NCI-H2227 treated with DMSO at 0.1 percent for 48 hours (cell line): ENCODE data around the gene ANKRD22.
"Not testable (repeated sequence)": the region's sequence is repeated elsewhere in the genome, so short reads cannot be mapped to it uniquely, and the experiment has no call there.

ENCODE experiments used
- DNase-seq: peaks from one replicate; lab custom pipeline; 2025; lab: John Stamatoyannopoulos, UW

Gene ANKRD22

DNA sequence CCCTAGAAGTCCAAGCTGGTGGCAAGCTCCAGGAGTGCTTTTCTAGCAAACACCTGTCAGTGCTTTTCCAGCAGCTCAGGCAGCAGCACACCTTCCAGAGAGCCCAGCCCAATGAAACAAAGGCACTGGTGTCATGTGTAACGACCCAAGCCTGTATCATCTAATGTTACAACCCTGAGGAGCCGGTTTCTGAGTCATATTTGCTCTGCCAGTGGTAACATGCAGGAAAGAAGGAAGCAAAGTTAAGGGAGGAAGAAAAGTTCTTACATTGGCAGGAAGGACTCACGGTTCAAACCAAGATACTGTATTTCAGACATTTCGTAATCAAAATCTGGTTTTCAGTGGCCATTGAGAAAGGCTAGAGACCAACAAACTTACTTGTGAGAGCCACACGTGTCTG is at the start of gene ANKRD22:
Gene ANKRD22, minus strand, starts transcription at position 139 of the 400 bp plus-strand sequence. CDS start 237 bp downstream, outside the sequence.
- no peak for DNase-seq

DNA sequence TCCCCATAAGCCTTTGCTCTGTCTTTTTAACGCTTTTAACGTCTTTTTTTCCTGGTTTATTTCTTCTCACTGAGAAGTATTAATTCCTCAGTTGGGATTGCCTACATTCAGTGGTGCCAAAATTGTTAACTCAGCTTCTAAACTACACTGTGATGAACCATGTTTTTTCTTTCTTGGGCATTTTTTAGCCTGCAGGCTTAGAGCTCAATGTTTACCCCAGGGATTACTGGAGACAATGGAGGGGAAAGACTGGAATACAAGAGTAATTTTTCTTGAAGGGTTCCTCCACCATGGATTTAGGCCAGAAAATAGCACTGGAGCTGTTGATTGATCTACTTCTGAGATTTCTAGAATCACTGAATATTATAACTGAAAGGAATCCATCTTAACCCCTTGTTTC is 48.2 kb upstream of the ANKRD22 start:
- DNase-seq, result no peak

DNA sequence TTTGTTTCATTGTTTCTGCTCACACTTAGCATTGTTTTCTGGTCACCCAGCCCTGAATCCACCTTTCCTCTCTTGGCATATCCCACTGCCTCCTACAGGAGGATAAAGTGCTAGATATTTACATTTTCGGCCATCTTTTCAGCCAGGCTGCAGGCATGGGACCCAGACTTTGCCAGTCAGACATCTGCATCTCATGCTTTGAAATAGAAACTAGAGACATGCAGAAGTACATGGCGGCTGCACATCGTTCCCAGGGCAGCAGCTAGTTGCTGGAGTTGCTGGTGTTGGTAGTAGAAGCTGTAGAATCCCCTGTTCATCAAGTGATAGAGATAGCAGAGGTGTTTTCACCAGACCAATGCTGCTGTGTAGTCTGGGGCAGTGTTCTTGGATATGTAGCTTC is 47.1 kb upstream of the ANKRD22 start:
- DNase-seq, result no peak

DNA sequence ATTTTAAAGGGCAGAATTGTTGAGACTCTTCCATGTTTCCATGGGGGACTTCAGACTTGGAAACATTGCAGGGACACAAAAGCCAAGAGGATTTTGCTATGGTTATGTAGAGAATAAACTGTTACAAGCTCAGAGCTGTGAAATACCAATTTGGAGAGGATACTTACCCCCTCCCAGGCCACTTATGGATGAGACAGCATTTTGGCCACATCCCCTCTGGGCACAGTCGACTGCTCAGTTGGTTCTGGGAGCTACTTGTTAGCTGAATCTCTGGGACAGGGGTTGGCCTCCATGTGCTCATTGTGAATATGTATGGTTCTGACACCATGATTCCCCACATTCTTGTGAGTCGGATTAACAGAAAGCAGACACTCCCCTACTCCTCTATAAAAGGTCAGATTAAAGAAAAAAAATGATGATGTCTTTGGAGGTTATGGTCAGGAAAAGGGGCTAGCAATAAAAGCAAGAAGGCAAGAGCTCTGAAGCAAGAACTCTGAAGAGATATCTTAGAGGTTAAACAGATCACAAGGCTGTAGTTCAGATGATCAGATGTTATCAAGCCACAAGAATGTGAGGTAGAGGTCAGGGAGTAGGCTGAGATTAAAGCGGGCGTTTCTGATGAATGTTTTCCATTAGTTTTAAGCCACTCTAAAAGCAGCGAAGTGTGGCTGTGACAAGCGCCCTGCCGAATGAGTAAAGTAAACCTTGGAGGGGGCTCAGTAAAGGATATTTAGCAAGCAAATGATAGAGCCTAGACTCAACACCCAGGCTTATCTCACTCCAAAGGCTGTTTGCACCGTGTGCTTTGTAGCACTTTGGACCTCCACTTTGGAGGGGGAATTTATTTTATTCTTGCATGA is 45.6 kb upstream of the ANKRD22 start:
- DNase-seq, result no peak

DNA sequence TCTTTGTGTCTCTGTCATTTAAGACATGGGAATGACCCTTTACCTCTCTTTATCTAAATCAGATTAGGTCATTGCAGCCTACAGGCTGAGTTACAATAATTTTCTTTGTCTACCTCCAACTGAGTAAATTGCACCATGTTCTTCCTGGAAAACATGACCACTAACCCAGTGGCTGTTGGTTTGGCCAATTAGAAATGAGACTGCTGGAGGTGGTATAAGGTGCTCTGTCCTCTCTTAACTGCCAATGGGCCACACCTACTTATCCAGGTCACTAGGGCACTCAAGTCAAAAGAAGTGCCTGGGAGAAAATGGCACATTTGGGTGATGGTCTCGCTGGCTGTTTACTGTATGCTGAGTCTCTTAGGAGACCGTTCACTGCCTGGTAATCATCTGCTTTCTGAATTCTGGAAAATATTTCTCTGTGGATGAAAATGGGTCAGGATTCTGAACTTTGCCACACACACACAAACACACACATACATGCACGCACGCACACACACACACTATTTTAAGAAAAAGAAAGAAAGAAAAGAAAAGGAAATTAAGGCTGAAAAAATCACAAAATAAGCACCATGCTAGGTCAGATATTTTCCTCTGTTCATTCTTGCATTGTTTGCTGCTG is 44.8 kb upstream of the ANKRD22 start:
- peak; percentile 46 for DNase-seq

DNA sequence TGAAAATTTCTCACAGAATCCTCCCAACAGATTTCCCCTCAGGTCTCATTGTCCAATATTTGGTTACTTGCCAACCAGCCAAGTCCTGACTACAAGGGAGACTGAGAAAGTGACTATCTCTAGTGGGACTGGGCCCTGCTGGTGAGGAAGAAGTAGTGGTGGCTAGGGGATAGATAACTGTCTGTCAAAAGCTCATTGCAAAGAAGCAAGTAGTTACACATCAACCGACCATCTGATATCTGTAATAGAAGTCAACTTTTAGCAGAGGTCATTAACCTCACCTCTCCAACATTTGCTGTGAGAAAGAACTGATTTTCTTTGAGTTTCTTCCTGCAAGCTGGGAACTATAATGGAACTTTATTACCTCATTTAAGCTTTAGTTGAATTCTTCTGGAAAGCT is 43.6 kb upstream of the ANKRD22 start:
- no peak for DNase-seq

DNA sequence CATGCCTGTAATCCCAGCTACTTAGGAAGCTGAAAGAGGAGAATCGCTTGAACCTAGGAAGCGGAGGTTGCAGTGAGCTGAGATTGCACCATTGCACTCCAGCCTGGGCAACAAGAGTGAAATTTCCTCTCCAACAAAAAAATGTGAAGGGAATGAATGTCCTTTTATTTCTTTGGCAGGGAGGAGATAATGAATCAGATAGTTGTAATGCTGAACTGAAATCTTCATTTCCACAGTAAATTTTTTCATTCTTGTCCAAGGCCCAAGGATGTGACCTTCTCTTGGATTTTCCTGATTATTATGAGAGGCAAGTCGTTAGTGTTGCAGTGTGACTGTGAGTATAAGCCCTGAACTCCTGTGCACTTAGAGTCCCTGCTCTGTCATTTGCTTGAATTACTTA is 42.0 kb upstream of the ANKRD22 start:
- DNase-seq, result no peak

DNA sequence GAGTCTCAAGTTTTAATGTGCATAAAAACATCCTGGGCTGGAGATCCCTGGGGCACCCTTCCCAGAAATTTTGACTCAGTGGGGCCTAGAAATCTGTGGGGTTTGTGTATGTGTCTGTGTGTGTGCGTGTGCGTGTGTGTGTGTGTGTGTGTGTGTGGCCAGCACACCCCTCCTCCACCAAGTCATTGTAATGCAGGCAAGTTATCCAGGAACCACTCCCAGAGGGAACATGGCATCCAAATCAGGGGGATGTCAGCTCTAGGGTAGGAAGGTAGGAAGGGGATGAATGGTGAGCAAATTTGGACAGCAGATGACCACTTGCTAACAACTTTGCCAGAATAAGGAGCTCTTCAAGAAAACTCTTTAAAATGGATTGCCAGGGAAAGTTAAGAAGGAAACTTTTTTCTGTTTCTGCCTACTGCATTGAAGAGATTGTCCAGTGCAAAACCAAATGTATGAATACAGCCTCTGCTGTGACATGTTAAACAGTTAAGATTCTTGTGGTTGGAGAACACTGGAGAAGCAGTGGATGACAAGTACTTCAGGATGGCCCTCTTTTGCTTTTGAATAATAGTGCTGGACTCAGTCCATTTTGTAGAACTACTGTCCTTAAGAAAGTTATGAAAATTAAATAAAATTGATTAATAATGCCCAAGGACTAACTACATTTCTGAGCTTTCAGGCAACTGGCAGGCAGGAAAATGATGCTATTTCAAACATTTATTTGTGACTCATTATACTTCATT is 40.8 kb upstream of the ANKRD22 start:
- no peak for DNase-seq

DNA sequence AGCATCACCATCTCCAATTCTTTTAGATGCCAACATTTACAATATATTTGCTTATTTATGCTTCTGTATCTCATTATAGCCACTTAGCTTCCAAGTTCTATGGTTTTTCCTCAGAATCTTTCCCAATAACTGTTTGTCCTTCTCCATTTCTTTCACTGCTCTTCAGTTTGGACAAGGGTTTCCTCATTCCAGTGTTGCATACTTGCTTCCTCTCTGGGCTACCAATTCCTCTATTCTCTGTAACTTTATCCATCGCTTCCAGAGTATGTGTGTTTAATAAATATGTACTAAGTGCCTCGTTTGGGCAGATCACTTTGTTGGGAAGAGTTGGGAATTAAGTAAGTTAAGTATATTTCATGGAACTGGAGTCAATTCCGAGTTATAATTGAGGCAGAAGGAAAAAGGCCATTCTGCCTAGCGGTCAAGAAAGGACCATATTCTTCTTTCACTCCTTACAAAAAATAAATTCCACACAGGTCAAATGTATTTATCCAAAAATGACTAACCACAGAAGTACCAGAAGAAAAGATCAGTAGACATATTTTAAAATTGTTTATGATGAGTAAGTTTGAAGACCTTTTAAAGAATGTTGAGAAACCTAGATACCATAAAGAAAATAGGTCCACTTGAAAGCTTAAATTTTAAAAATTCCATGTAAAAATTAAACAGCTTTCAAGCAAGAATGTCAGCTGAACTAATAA is 39.2 kb upstream of the ANKRD22 start:
- no peak for DNase-seq

DNA sequence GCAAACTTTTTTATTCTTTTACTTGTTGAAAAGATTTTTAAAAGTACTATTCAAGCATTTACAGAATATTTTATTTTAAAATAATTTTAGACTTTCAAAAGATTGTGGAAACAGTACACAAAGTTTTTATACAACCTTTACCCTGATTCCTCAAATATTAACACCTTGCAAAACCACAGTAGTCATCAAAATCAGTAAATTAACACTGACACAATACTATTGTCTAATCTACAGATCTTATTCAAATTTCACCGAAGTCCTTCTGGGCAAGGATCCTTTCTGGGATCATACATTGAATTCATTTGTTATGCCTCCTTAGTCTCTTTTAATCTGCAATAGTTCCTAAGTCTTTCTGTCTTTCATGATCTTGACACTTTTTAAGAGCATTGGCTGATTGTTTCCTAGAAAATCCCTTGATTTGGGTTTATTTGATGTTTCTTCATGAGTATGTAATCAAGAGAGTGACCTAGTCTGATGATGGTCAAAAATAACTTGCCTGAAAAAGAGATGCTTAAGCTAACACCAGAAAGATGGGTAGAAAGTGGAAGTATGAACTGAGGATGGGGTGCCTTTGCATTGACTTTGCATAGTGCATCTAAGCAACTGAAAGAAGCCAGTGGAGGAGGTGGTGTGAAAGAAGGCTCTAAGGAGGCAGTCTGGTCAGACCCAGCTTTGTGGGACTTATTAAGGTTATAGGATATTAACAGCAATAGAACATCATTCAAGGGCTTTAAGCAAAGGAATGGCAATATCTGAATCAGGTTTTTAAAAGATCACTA is 38.1 kb upstream of the ANKRD22 start:
- DNase-seq, result no peak

DNA sequence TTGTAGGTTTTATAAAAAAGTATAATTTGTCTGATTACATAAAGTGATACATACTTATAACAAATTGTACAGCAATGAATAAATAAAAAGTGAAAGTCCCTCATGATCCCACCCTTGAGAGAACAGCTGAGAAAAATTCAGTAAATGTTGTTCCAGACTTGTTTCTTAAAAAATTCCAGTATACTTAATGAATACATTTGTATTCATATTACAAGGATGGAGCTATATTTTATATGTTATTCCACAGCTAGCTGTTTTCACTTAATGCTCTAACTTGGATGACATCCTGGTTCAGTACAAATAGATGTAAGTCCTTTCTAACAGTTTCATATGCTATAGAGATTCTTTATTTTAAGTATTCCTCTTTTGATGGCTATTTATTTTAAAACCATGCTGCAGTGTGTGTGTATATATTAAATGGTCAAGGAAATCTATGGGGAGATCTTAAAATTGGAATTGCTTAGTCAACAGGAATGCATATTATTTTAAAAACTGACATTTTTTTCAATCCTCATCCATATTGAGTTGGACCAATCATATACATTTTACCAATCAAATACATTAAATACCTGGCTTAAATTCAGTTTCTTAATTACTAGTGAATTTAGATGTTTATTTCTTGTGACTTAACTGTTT is 37.3 kb upstream of the ANKRD22 start:
- DNase-seq, result no peak

DNA sequence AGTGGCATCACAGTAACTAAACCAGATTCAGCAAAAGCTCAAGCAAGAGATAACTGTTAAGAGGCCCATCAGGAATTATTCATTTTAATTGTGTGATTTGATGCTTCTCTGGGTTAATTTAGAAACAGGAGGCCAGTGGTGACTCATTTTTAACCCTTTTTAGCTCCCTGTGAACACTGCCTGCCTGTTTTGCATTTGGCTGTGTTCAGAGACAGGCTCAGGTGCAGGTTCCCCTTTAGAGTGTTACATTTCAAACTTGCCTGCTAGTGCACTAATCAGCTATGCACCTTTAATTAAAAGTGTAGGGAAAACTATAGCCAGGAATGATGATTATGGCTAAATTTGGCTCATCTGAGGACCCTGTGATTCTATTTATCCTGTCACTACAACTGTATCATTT is 34.9 kb upstream of the ANKRD22 start:
- DNase-seq, result no peak

DNA sequence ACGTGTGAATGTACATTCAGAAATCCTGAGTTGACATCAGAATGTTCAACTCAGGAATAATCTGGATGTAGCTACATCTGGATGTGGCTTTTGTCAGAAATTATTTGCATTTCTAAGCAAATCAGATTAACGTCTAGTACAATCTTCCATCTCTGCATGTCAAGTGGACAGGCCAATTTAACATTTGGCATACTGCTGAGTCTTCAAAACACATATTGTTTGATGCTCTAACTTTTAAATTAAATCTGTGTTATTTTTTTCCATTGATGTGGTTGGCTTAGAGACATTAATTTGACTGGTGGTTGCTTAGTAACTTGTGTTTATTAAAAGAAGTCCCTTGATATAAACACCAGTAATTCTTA is 31.8 kb upstream of the ANKRD22 start:
- no peak for DNase-seq

DNA sequence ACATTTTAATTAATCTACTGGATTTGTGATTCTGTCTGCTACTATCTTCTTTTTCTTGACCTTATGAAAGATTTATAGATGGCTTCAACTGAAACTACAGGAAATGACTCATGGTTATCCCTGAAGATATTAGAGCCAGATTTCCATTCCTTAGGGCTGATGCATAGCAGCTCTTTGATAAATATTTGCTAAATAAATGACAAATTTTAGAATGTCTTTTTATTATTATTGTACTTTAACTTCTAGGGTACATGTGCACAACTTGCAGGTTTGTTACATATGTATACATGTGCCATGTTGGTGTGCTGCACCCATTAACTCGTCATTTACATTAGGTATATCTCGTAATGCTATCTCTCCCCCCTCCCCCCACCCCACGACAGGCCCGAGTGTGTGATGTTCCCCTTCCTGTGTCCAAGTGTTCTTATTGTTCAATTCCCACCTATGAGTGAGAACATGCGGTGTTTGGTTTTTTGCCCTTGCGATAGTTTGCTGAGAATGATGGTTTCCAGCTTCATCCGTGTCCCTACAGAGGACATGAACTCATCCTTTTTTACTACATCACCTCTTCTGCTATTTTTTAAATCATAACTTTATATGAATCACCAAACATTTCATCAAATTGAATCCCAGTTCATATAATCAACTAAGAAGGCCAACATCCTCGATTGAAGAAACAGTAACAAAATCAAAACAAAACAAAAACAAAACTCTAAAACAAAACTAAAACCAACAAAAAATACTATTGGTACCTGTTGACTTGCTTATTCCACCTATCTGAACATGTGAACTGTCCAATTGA is 31.2 kb upstream of the ANKRD22 start:
- DNase-seq, result not testable (repeated sequence)

DNA sequence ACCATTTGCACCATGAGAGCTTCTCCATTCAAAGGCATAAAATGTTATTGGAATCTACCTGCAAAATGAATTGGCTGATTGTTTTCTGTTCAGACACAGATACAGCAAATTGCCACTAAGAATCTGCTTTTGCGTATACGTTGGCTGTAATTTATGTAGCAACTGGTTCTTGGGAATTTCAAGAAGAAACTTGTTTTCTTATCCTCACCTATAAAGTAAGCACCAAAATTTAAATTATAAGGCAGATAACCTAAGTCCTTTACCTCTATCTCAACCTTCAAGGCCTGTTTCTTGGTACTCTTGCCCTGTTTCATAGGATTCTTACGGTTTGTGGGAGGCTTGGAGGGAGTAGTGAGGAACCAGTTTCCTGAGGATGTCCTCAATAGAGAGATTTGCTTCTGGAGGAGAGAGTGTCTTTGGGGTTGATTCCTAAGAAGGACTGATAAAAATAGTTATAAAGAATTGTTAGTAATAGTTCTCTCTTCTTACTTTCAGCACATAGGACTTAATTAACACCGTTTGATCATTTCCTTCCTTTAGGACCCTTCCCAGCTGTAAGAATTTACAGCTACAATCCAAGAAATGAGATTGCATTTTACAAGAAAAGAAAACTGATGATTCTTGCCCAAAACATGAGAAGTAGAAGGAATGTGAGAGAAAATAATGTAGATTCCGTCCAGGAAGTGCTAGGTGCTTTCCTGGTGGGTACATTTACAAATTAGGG is 30.4 kb upstream of the ANKRD22 start:
- no peak for DNase-seq

DNA sequence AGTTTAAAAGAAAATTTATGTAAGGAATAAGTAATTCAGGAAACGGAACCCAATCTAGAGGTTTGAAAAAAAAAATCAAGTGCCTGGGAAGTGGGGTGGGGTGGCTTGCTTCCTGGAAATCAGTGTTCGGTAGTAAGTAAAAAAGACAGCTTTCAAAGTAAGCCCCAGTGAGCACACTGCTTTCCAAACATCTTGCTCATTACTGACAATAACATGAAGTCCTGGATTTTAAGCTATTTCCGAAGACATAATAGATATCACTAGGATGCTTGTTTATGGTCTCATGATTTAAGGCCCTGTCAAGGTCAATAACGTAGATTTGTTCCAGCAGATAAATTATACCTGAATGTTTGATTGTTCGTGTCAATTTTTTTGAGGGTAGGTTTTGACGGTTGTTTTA is 29.7 kb upstream of the ANKRD22 start:
- DNase-seq, result no peak

DNA sequence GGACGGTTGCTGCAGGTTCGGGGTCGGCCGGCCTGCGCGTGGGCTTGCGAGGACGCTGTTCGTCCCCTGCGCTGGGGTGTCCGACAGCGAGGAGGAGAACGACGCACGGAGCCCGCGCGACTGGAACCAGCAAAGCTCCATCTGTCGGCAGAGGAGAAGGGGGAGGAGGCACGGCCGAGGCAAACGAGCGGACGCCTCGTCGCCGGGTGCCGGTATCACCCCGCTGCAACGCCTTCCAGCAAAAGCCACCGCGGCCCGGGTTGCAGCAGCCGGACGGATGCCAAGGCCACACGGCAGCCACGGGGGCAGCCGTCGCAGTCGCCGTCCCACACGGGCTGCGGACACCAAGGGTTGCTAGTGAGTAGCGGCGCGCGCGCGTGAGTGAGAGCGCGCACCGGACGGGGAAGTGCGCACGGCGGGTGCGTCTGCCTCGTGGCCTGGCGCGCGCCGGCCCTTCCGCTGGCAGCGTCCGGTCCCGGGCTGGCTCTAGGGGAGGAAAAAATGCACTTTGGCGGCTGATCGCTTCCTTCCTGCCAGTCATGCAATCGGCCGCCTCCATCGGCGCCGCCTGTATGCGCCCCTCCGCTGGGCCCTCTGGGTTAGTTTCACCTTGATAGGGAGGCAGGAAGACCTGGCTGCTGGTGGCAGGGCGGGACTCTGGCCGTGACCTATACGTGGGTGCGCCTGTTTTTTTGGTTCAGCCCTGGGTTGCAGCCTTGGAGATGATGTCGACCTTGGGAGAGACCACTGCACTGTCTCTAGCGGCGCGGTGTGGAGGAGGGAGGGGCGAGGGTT is 28.8 kb upstream of the ANKRD22 start:
- DNase-seq, result peak; percentile 56

DNA sequence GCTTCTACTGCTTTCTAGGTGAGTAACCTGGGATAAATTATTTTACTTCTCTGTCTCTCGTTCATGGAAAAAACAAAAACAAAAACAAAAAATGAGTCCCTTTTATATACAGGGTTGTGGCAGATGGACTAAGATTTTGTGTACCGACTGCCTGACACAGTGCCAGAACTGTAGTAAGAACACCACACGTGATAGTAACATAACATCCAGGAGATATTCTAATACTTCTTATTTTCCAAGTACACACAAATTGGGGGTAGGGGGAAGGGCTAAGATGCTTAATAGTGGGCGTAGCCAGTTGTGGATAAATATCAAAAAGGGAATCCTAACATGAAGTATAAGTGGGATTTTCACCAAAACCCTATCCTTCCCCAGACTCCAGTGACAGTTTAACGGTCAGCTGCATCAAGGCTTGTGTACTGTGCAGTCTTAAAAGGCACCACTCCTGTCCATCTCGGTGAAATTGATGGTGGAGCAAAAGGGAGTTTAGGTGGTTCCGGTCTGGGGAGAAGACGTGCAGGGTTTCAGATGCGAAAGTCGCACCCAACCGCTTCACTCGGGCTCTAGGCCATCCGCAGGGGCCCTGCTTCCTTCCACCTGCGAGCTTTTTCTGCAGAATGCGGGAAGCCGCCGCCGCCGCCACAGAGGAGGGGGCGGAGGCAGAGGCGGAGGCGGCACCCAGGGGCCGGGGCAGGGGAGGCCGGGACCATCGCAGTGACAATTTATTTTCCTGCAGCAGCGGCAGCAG is 28.1 kb upstream of the ANKRD22 start, which contains the start of gene STAMBPL1:
Gene STAMBPL1, plus strand, starts transcription at position 712 of the 748 bp plus-strand sequence. CDS start 21,464 bp downstream, outside the sequence.
- peak; percentile 45 for DNase-seq
